Measurements from ENCODE around the gene ADGRG1. TPM values are rescaled to one million over a fixed set of nuclear protein-coding genes. Genes with fewer than 3 reads are reported as not detected.

The ADGRG1 gene
- total and polyA plus RNA-seq, 2 donors (not counting 1 experiment from before 2014, with no cell fraction given) = 0.20 to 0.61 TPM

DNA sequence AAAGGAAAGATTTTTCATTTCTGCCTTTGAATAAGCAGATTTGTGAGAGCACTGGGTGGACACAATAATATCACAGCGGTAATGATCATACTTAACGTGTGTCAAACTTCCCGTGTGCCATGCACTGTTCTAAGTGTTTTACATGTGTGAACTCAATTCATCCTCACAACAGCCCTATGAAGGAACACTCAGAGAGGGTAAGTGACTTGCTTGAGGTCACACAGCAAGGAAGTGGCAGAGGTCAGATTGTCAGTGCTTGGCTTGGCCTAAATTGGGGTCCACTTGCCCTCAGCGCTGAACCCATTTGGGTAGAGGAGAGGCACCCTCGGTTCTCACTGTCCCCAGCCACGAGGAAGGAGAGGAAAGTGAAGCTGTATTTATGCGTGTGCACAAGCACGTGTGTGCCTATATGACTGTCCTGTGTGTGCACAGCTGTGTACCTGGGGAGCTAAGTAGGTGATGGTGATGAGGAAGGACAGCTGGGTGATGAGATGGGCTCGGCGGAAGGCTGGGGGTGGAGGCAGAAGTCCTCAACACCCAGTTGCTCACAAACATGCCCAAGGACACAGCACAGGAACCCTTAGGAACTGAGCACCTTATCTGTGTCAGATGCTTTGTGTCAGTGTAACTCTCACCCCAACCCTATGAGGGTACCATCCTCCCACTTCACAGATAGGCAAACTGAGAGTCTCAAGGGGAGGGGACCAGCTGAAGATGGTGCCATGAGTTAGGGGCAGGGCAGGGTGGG lies 29.9 kb downstream of the ADGRG1 start:
- H3K27ac Mint-ChIP-seq = no peak overlapping the region
- H3K9ac ChIP-seq (ENCODE audit: low read length) = no peak overlapping the region

More for the DNA sequence above, 29.9 kb downstream of the ADGRG1 start:
- Histone ChIP-seq H3K9me3 (ENCODE audit: control extremely low read depth in 1 of 3, control insufficient read depth in 2 of 3, insufficient read depth in 1 of 3, low read length in 2 of 3) (peaks cover 0 to 11% (median 0%) of the 10 kb centered on the region in 3 donors), H3K27me3 (replicated peaks in 1 of 4; ENCODE audit: control extremely low read depth in 1 of 4, control insufficient read depth in 3 of 4, insufficient read depth in 4 of 4, low read length in 3 of 4) (no peaks in the 10 kb centered on the region), H3K79me2 (ENCODE audit: control insufficient read depth, insufficient read depth, low read length) (no peaks in the 10 kb centered on the region), H4K20me1 (ENCODE audit: control insufficient read depth, insufficient read depth, low read length, poor library complexity, severe bottlenecking) (no peaks in the 10 kb centered on the region), H2AFZ (ENCODE audit: insufficient read depth, low read depth, low read length, poor library complexity, severe bottlenecking) (no peak overlapping the region), H3K4me1 (ENCODE audit: control insufficient read depth in 2 of 2, insufficient read depth in 2 of 2, low read length in 2 of 2) (no peaks in the 10 kb centered on the region), H3K27ac (ENCODE audit: low read length in 2 of 2) (no peak overlapping the region), H3K4me3 (ENCODE audit: control extremely low read depth in 1 of 5, extremely low read depth in 1 of 5, insufficient read depth in 1 of 5, low read depth in 2 of 5, low read length in 4 of 5) (no peak overlapping the region), H3K36me3 (replicated peaks in 1 of 2; ENCODE audit: control extremely low read depth in 1 of 2, control insufficient read depth in 1 of 2, extremely low read depth in 1 of 2, insufficient read depth in 2 of 2, low read length in 1 of 2) (no peaks in the 10 kb centered on the region), H3K4me2 (replicated peaks; ENCODE audit: low read depth, low read length, poor library complexity, severe bottlenecking) (no peak overlapping the region)
- Mint-ChIP-seq H3K4me3 (no peak overlapping the region), H3K4me1 (no peaks in the 10 kb centered on the region), H3K9me3 (ENCODE audit: insufficient read depth) (no peaks in the 10 kb centered on the region), H3K27me3 (peaks cover 5% of the 10 kb centered on the region)
- ATAC-seq (ENCODE audit: low read depth) (no peak), DNase-seq (no peak)
- ChIA-PET POLR2A (no interaction called here), CTCF (no interaction called here)
- TF ChIP-seq EZH2 (IDR thresholded peaks at IDR 0.05; ENCODE audit: borderline replicate concordance, insufficient read depth, low read depth, low read length, poor library complexity, severe bottlenecking) = no peak
- TF ChIP-seq, protein P1, sequence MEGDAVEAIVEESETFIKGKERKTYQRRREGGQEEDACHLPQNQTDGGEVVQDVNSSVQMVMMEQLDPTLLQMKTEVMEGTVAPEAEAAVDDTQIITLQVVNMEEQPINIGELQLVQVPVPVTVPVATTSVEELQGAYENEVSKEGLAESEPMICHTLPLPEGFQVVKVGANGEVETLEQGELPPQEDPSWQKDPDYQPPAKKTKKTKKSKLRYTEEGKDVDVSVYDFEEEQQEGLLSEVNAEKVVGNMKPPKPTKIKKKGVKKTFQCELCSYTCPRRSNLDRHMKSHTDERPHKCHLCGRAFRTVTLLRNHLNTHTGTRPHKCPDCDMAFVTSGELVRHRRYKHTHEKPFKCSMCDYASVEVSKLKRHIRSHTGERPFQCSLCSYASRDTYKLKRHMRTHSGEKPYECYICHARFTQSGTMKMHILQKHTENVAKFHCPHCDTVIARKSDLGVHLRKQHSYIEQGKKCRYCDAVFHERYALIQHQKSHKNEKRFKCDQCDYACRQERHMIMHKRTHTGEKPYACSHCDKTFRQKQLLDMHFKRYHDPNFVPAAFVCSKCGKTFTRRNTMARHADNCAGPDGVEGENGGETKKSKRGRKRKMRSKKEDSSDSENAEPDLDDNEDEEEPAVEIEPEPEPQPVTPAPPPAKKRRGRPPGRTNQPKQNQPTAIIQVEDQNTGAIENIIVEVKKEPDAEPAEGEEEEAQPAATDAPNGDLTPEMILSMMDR (IDR thresholded peaks at IDR 0.05) = no peak
- intact Hi-C loops (cut with micrococcal nuclease) = no loop called here
- 88% methylated on average over 7 of the region's 10 CpGs for WGBS (ENCODE audit: insufficient coverage)

All from B cell (primary cell).